Gastrocnemius medialis (tissue), 4 donors: ENCODE results near the gene SKI. TPM values are rescaled to one million over a fixed set of nuclear protein-coding genes. Genes with fewer than 3 reads are reported as not detected.

ENCODE experiments used
- ATAC-seq, 2 donors: fragments of 150-250 bp; one replicate each; pipeline ENCODE4 v1.9.1; 2016
- DNase-seq, 2 donors: peaks; one replicate each; pipeline ENCODE4 v3.0.0-alpha.2; 2019
- H3K27ac ChIP-seq, 4 donors: fragments of 200-600 bp; sonication (generic); 1 replicate in 1 of 4; 2 replicates in 3 of 4; pipeline ENCODE4 v1.5.1; 2016 to 2018; ENCODE audit warnings: mild to moderate bottlenecking in 2 of 4, moderate library complexity in 1 of 4
- H3K27me3 ChIP-seq, 3 donors: fragments of 200-600 bp; sonication (generic) in 2 of 3; 1 replicate in 1 of 3; 2 replicates in 2 of 3; pipeline versions ENCODE4 v1.5.1 to v1.6.0; 2016 to 2019; ENCODE audit warnings: mild to moderate bottlenecking in 1 of 3, moderate library complexity in 1 of 3
- H3K36me3 ChIP-seq, 2 donors: fragments of 200-600 bp; sonication (generic) in 1 of 2; one replicate each; pipeline ENCODE4 v1.5.1; 2017 to 2018
- H3K4me1 ChIP-seq, 2 donors: fragments of 200-600 bp; sonication (generic) in 1 of 2; one replicate each; pipeline ENCODE4 v1.5.1; 2016 to 2017; ENCODE audit warnings: mild to moderate bottlenecking in 2 of 2
- H3K4me3 ChIP-seq, 4 donors: fragments of 200-600 bp; sonication (generic) in 3 of 4; 1 replicate in 1 of 4; 2 replicates in 3 of 4; pipeline ENCODE4 v1.5.1; 2016 to 2019; ENCODE audit warnings: mild to moderate bottlenecking in 2 of 4
- H3K9me3 ChIP-seq, 3 donors: fragments of 200-600 bp; sonication (generic) in 2 of 3; 1 replicate in 1 of 3; 2 replicates in 2 of 3; pipeline ENCODE4 v1.5.1; 2016 to 2019
- CTCF ChIP-seq, 5 experiments: fragments of 450-650 bp in 3 of 5; fragments of 200-600 bp in 2 of 5; sonication (generic) in 2 of 5; IDR thresholded peaks in 4 of 5; conservative IDR thresholded peaks in 1 of 5; 1 replicate in 4 of 5; 2 replicates in 1 of 5; pipeline ENCODE4 v1.5.1; 2016 to 2019; ENCODE audit warnings: antibody characterized with exemption in 5 of 5, mild to moderate bottlenecking in 3 of 5, moderate library complexity in 3 of 5
- POLR2A ChIP-seq, 2 donors: fragments of 450-650 bp; IDR thresholded peaks; one replicate each; pipeline ENCODE4 v1.6.1; 2017; ENCODE audit warnings: antibody characterized with exemption in 2 of 2, mild to moderate bottlenecking in 2 of 2, moderate library complexity in 2 of 2
- in situ Hi-C, 4 donors: fragments of 200-750 bp; cut with MboI; loops; one replicate each; pipeline versions ENCODE4 v1.15.0 to v1.8.0; 2017; ENCODE audit warnings: low sequenced_read_pairs in 4 of 4
- intact Hi-C: fragments of 100-400 bp; cut with DNase I; formaldehyde crosslinking; loops from one replicate; pipeline ENCODE4 v1.15.1; 2023; ENCODE audit warnings: low total_unique reads
- total RNA-seq, 4 donors: library from RNA; depleted of rRNA; stranded (reverse); fragments of >200 nt; gene quantifications; one replicate each; pipeline versions ENCODE4 v1.1.0 to v1.2.3, GENCODE V29; 2016

SKI gene
- total RNA-seq, 4 donors from 2014 or later: 7.8 to 32.2 (median 22.4) TPM

GRCh38 chr1:2334883-2335534, 106.9 kb downstream of the SKI start:
- H3K4me3 ChIP-seq: no peak overlapping the region
- peaks cover 0 to 7% (median 0%) of the 10 kb centered on the region in 3 donors for H3K27me3 ChIP-seq
- no peak for DNase-seq
- no peak for ATAC-seq
- intact Hi-C loops: no loop called here
- no peak for TF ChIP-seq CTCF (IDR thresholded peaks at IDR 0.05 in 4 of 5, conservative IDR thresholded peaks at IDR 0.05 in 1 of 5)
- TF ChIP-seq POLR2A (IDR thresholded peaks at IDR 0.05): no peak
- H3K4me1 ChIP-seq: no peaks in the 10 kb centered on the region
- H3K27ac ChIP-seq: no peak overlapping the region
- in situ Hi-C loops: no loop called here
- H3K9me3 ChIP-seq: no peaks in the 10 kb centered on the region
- no peaks in the 10 kb centered on the region for H3K36me3 ChIP-seq

DNA sequence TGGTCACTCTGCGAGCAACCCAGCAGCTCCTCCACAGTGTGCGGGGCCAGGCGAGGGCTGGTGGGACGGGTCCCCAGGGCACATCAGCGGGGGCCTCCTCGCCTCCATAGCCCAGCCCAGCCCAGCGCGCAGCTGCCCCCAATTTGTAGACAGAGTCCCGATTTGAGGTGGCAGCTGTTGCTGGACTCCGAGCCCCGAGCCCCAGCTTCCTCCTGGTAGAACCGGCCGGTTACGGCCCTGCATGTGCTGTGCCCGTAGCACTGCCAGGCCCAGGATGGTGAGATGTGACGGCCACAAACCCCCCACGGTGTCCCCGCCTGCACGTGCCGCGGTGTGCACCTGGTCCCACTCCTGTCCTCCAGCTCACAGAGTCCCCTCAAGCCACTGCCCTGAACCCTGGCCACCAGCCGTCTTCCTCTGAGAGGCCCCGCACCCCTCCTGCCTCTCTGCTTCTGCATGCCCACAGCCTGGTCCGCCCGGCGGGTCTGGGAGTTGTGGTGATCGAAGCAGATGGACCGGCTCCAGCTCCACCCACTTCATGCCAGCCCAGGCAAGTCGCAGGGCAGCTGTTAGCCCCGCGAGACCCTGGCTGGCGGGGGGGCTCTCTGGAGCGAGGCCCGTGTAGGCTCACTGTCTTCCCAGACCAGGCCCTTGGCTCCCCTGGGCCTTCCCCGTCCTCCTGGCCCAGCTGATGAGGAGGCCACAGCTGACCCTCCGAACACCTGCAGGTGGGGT, 107.8 kb downstream of the SKI start:
- ATAC-seq (no peak), DNase-seq (no peak)
- no peaks in the 10 kb centered on the region for H3K36me3 ChIP-seq
- H3K27me3 ChIP-seq: peaks cover 0 to 7% (median 0%) of the 10 kb centered on the region in 3 donors
- no peak for TF ChIP-seq CTCF (IDR thresholded peaks at IDR 0.05 in 4 of 5, conservative IDR thresholded peaks at IDR 0.05 in 1 of 5)
- TF ChIP-seq POLR2A (IDR thresholded peaks at IDR 0.05): no peak
- no peaks in the 10 kb centered on the region for H3K4me1 ChIP-seq
- no peak overlapping the region for H3K4me3 ChIP-seq
- no peak overlapping the region for H3K27ac ChIP-seq
- H3K9me3 ChIP-seq: no peaks in the 10 kb centered on the region
- intact Hi-C loops (no loop called here), in situ Hi-C loops (no loop called here)

GRCh38 chr1:2336499-2336898, 108.4 kb downstream of the SKI start:
- TF ChIP-seq CTCF (IDR thresholded peaks at IDR 0.05 in 4 of 5, conservative IDR thresholded peaks at IDR 0.05 in 1 of 5): no peak
- no peak for TF ChIP-seq POLR2A (IDR thresholded peaks at IDR 0.05)
- intact Hi-C loops (no loop called here), in situ Hi-C loops (no loop called here)
- Histone ChIP-seq H3K36me3 (no peaks in the 10 kb centered on the region), H3K27me3 (peaks cover 0 to 7% (median 0%) of the 10 kb centered on the region in 3 donors), H3K27ac (no peak overlapping the region), H3K4me1 (no peaks in the 10 kb centered on the region), H3K9me3 (no peaks in the 10 kb centered on the region), H3K4me3 (no peak overlapping the region)
- ATAC-seq (no peak), DNase-seq (no peak)

- ATAC-seq (no peak), DNase-seq (no peak)
- intact Hi-C loops: no loop called here
- no peaks in the 10 kb centered on the region for H3K4me1 ChIP-seq
- no peaks in the 10 kb centered on the region for H3K36me3 ChIP-seq
- TF ChIP-seq POLR2A (IDR thresholded peaks at IDR 0.05): no peak
- TF ChIP-seq CTCF (IDR thresholded peaks at IDR 0.05 in 4 of 5, conservative IDR thresholded peaks at IDR 0.05 in 1 of 5): no peak
- no peak overlapping the region for H3K27ac ChIP-seq
- no peak overlapping the region for H3K4me3 ChIP-seq
- peaks cover 0 to 7% (median 0%) of the 10 kb centered on the region in 3 donors for H3K27me3 ChIP-seq
- no peaks in the 10 kb centered on the region for H3K9me3 ChIP-seq
- in situ Hi-C loops: no loop called here
Observed at GRCh38 chr1:2337081-2337480, 109.0 kb downstream of the SKI start.
